OCI-LY1 (cell line): ENCODE data around the gene CTAGE6.
"Not testable (repeated sequence)": the region's sequence is repeated elsewhere in the genome, so short reads cannot be mapped to it uniquely, and the experiment has no call there.

Source experiments
- CTCF ChIP-seq: fragments of 200-600 bp; sonication (generic), shearing (Covaris generic); IDR thresholded peaks from 2 replicates; pipeline ENCODE4 v1.5.1; 2017; ENCODE audit warnings: mild to moderate bottlenecking, antibody characterized with exemption, low read length, moderate library complexity, mixed read lengths
- EZH2 ChIP-seq: fragments of 200-600 bp; sonication (generic), shearing (Covaris generic); IDR thresholded peaks from 2 replicates; pipeline ENCODE4 v1.8.0; 2017; ENCODE audit warnings: borderline replicate concordance, mixed run types, mild to moderate bottlenecking, antibody characterized with exemption, low read length, moderate library complexity, mixed read lengths

GRCh38 chr7:143772738-143773468, 15.4 kb upstream of the CTAGE6 start:
- not testable (repeated sequence) for TF ChIP-seq CTCF, EZH2
